Measurements from ENCODE around the gene POLG. TPM values are rescaled to one million over a fixed set of nuclear protein-coding genes. Genes with fewer than 3 reads are reported as not detected.

POLG gene
- total and polyA plus RNA-seq, 2 of the 13 experiments (the other 11 are each of a cell fraction or from before 2014, with no cell fraction given): 26.6 to 35.5 TPM

- TF ChIP-seq GRHL1 (CRISPR knock-in tag; conservative IDR thresholded peaks at IDR 0.05): no peak
- TF ChIP-seq ZSCAN12 (CRISPR knock-in tag; IDR thresholded peaks at IDR 0.05): no peak
- no peak for TF ChIP-seq POGK (CRISPR knock-in tag; conservative IDR thresholded peaks at IDR 0.05)
- no peak for TF ChIP-seq PAX8 (CRISPR knock-in tag; IDR thresholded peaks at IDR 0.05; ENCODE audit: borderline replicate concordance)
- TF ChIP-seq HNF4A (CRISPR knock-in tag; IDR thresholded peaks at IDR 0.05): no peak
Measured at GRCh38 chr15:89368566-89369223, 34.1 kb upstream of the POLG start (continued).

- no peak overlapping the region for H3K9ac ChIP-seq (ENCODE audit: insufficient read depth, low read depth, low read length)
- H3K4me1 ChIP-seq (ENCODE audit: insufficient read depth, low read length): no peaks in the 10 kb centered on the region
- H3K4me3 ChIP-seq (replicated peaks in 1 of 3; ENCODE audit: insufficient read depth in 1 of 3, low read depth in 2 of 3, low read length in 3 of 3): no peak overlapping the region
- no peaks in the 10 kb centered on the region for H3K9me3 ChIP-seq (ENCODE audit: low read length)
- in situ Hi-C loops (cut with HindIII; ENCODE audit: extremely low pct_ligation_motif_present, low pct_unique_long_range_greater_than_20kb): no loop called here
- no peaks in the 10 kb centered on the region for H3K79me2 ChIP-seq (ENCODE audit: insufficient read depth, low read length)
- H2AFZ ChIP-seq (ENCODE audit: low read length): no peak overlapping the region
- H4K20me1 ChIP-seq (ENCODE audit: insufficient read depth, low read length): 0 out of 2 replicates have a peak, but pooled peaks cover 3% of the 10 kb centered on the region
- TF ChIP-seq ZNF646 (CRISPR knock-in tag; IDR thresholded peaks at IDR 0.05) (no peak), CREB1 (IDR thresholded peaks at IDR 0.05) (peak; percentile 71), CREB1 (CRISPR knock-in tag; IDR thresholded peaks at IDR 0.05) (no peak)
- DNase-seq (ENCODE audit: low spot score): no peak
- WGBS (ENCODE audit: low lambda C conversion rate): 21% methylated on average over 15 of the region's 90 CpGs
- peaks cover 19 to 94% of the 10 kb centered on the region in 2 experiments for H3K27me3 ChIP-seq (ENCODE audit: control insufficient read depth in 1 of 2, insufficient read depth in 2 of 2, low read length in 2 of 2)
- BruUV-seq (replicated peaks): no TSS peak
- FAIRE-seq: no peak
- H3K36me3 ChIP-seq (replicated peaks in 1 of 2; ENCODE audit: control insufficient read depth in 1 of 2, insufficient read depth in 2 of 2, low read length in 2 of 2): no peaks in the 10 kb centered on the region
- CTCF ChIA-PET (ENCODE audit: low intra/inter-chr PET ratio, low total read pairs): no interaction called here
- POLR2A ChIA-PET: no interaction called here
- no peak overlapping the region for H3K4me2 ChIP-seq (ENCODE audit: low read depth, low read length)
- no peak for ATAC-seq
- no peak overlapping the region for H3K27ac ChIP-seq (ENCODE audit: extremely low read length, insufficient read depth, low read length)
- intact Hi-C loops (cut with micrococcal nuclease; ENCODE audit: unreplicated experiment): no loop called here
Measured at GRCh38 chr15:89367485-89368451, 33.1 kb upstream of the POLG start.

Measured in HepG2 (cell line).